ENCODE results near the gene IL17RE. TPM values are rescaled to one million over a fixed set of nuclear protein-coding genes. Genes with fewer than 3 reads are reported as not detected.
A peak's percentile ranks its signal among the peaks of the same experiment; 100 is the strongest.
"Not testable (repeated sequence)": the region's sequence is repeated elsewhere in the genome, so short reads cannot be mapped to it uniquely, and the experiment has no call there.

The IL17RE gene
- total and polyA plus RNA-seq, 5 donors from 2014 or later = 0.31 to 4.3 (median 0.33) TPM; not detected in 1

GRCh38 chr3:9863058-9863772 lies 39.4 kb upstream of the IL17RE start:
- no peak for ATAC-seq (ENCODE audit: low read depth in 2 of 2)
- Histone ChIP-seq H3K36me3 (ENCODE audit: control insufficient read depth, insufficient read depth, low read length) (no peaks in the 10 kb centered on the region), H3K27me3 (ENCODE audit: control insufficient read depth, insufficient read depth, low read length) (no peaks in the 10 kb centered on the region), H3K9me3 (ENCODE audit: control insufficient read depth in 2 of 2, low read length in 2 of 2) (no peaks in the 10 kb centered on the region), H3K27ac (ENCODE audit: insufficient read depth, low read length, poor library complexity, severe bottlenecking) (no peak overlapping the region), H3K4me1 (ENCODE audit: control insufficient read depth, insufficient read depth, low read length, poor library complexity, severe bottlenecking) (peaks cover 8% of the 10 kb centered on the region), H3K4me3 (ENCODE audit: low read depth, low read length) (no peak overlapping the region)
- Mint-ChIP-seq H3K27me3 (peaks cover 18% of the 10 kb centered on the region), H3K36me3 (no peaks in the 10 kb centered on the region), H3K9me3 (no peaks in the 10 kb centered on the region), H3K4me3 (peak overlapping the region in 1 of 4 donors; percentile 24), H3K27ac (no peak overlapping the region), H3K4me1 (peaks cover 0 to 8% (median 0%) of the 10 kb centered on the region in 4 donors)
- no peak for DNase-seq

GRCh38 chr3:9864200-9864927 lies 38.3 kb upstream of the IL17RE start:
- no peak overlapping the region for H3K27ac ChIP-seq (ENCODE audit: insufficient read depth, low read length, poor library complexity, severe bottlenecking)
- Mint-ChIP-seq H3K27me3 (peaks cover 18% of the 10 kb centered on the region), H3K4me3 (no peak overlapping the region), H3K4me1 (peaks cover 0 to 8% (median 0%) of the 10 kb centered on the region in 4 donors), H3K9me3 (no peaks in the 10 kb centered on the region), H3K36me3 (no peaks in the 10 kb centered on the region), H3K27ac (no peak overlapping the region)
- no peaks in the 10 kb centered on the region for H3K27me3 ChIP-seq (ENCODE audit: control insufficient read depth, insufficient read depth, low read length)
- H3K4me1 ChIP-seq (ENCODE audit: control insufficient read depth, insufficient read depth, low read length, poor library complexity, severe bottlenecking) = peaks cover 8% of the 10 kb centered on the region
- H3K4me3 ChIP-seq (ENCODE audit: low read depth, low read length) = no peak overlapping the region
- ATAC-seq (ENCODE audit: low read depth in 2 of 2) = no peak
- no peaks in the 10 kb centered on the region for H3K36me3 ChIP-seq (ENCODE audit: control insufficient read depth, insufficient read depth, low read length)
- no peak for DNase-seq
- no peaks in the 10 kb centered on the region for H3K9me3 ChIP-seq (ENCODE audit: control insufficient read depth in 2 of 2, low read length in 2 of 2)

- not testable (repeated sequence) for H3K9me3 ChIP-seq (ENCODE audit: control insufficient read depth in 2 of 2, low read length in 2 of 2); DNase-seq; H3K4me1 ChIP-seq (ENCODE audit: control insufficient read depth, insufficient read depth, low read length, poor library complexity, severe bottlenecking); H3K27ac ChIP-seq (ENCODE audit: insufficient read depth, low read length, poor library complexity, severe bottlenecking); H3K36me3 Mint-ChIP-seq; H3K4me3 Mint-ChIP-seq; H3K4me1 Mint-ChIP-seq; H3K27me3 ChIP-seq (ENCODE audit: control insufficient read depth, insufficient read depth, low read length); H3K27ac Mint-ChIP-seq; H3K36me3 ChIP-seq (ENCODE audit: control insufficient read depth, insufficient read depth, low read length); ATAC-seq (ENCODE audit: low read depth in 2 of 2); H3K4me3 ChIP-seq (ENCODE audit: low read depth, low read length); H3K9me3 Mint-ChIP-seq
- H3K27me3 Mint-ChIP-seq = peaks cover 18% of the 10 kb centered on the region
These were observed 37.5 kb upstream of the IL17RE start for GRCh38 chr3:9865125-9865637.

GRCh38 chr3:9866639-9867038 lies 36.0 kb upstream of the IL17RE start:
- peaks cover 8% of the 10 kb centered on the region for H3K4me1 ChIP-seq (ENCODE audit: control insufficient read depth, insufficient read depth, low read length, poor library complexity, severe bottlenecking)
- Mint-ChIP-seq H3K27ac (no peak overlapping the region), H3K4me3 (no peak overlapping the region), H3K4me1 (peaks cover 0 to 8% (median 0%) of the 10 kb centered on the region in 4 donors), H3K9me3 (no peaks in the 10 kb centered on the region), H3K36me3 (no peaks in the 10 kb centered on the region), H3K27me3 (peaks cover 13% of the 10 kb centered on the region)
- H3K27me3 ChIP-seq (ENCODE audit: control insufficient read depth, insufficient read depth, low read length) = no peaks in the 10 kb centered on the region
- no peak overlapping the region for H3K4me3 ChIP-seq (ENCODE audit: low read depth, low read length)
- no peaks in the 10 kb centered on the region for H3K36me3 ChIP-seq (ENCODE audit: control insufficient read depth, insufficient read depth, low read length)
- H3K9me3 ChIP-seq (ENCODE audit: control insufficient read depth in 2 of 2, low read length in 2 of 2) = no peaks in the 10 kb centered on the region
- no peak for DNase-seq
- no peak overlapping the region for H3K27ac ChIP-seq (ENCODE audit: insufficient read depth, low read length, poor library complexity, severe bottlenecking)
- no peak for ATAC-seq (ENCODE audit: low read depth in 2 of 2)

- no peak overlapping the region for H3K27ac ChIP-seq (ENCODE audit: insufficient read depth, low read length, poor library complexity, severe bottlenecking)
- ATAC-seq (ENCODE audit: low read depth in 2 of 2) (no peak), DNase-seq (no peak)
- Mint-ChIP-seq H3K4me1 (peaks cover 0 to 5% (median 0%) of the 10 kb centered on the region in 4 donors), H3K27me3 (peaks cover 8% of the 10 kb centered on the region), H3K4me3 (peak overlapping the region in 1 of 4 donors; percentile 51), H3K27ac (no peak overlapping the region), H3K9me3 (no peaks in the 10 kb centered on the region), H3K36me3 (no peaks in the 10 kb centered on the region)
- no peaks in the 10 kb centered on the region for H3K36me3 ChIP-seq (ENCODE audit: control insufficient read depth, insufficient read depth, low read length)
- no peaks in the 10 kb centered on the region for H3K27me3 ChIP-seq (ENCODE audit: control insufficient read depth, insufficient read depth, low read length)
- H3K4me3 ChIP-seq (ENCODE audit: low read depth, low read length) = no peak overlapping the region
- H3K4me1 ChIP-seq (ENCODE audit: control insufficient read depth, insufficient read depth, low read length, poor library complexity, severe bottlenecking) = peaks cover 8% of the 10 kb centered on the region
- H3K9me3 ChIP-seq (ENCODE audit: control insufficient read depth in 2 of 2, low read length in 2 of 2) = no peaks in the 10 kb centered on the region
These were observed 35.5 kb upstream of the IL17RE start for GRCh38 chr3:9867106-9867505.

GRCh38 chr3:9869955-9870354 lies 32.7 kb upstream of the IL17RE start:
- no peak overlapping the region for H3K4me3 ChIP-seq (ENCODE audit: low read depth, low read length)
- Mint-ChIP-seq H3K27me3 (peaks cover 1% of the 10 kb centered on the region), H3K27ac (no peak overlapping the region), H3K4me1 (no peaks in the 10 kb centered on the region), H3K4me3 (no peak overlapping the region), H3K36me3 (no peaks in the 10 kb centered on the region), H3K9me3 (no peaks in the 10 kb centered on the region)
- no peak for DNase-seq
- H3K27ac ChIP-seq (ENCODE audit: insufficient read depth, low read length, poor library complexity, severe bottlenecking) = no peak overlapping the region
- no peaks in the 10 kb centered on the region for H3K36me3 ChIP-seq (ENCODE audit: control insufficient read depth, insufficient read depth, low read length)
- ATAC-seq (ENCODE audit: low read depth in 2 of 2) = no peak
- no peaks in the 10 kb centered on the region for H3K4me1 ChIP-seq (ENCODE audit: control insufficient read depth, insufficient read depth, low read length, poor library complexity, severe bottlenecking)
- H3K9me3 ChIP-seq (ENCODE audit: control insufficient read depth in 2 of 2, low read length in 2 of 2) = no peaks in the 10 kb centered on the region
- no peaks in the 10 kb centered on the region for H3K27me3 ChIP-seq (ENCODE audit: control insufficient read depth, insufficient read depth, low read length)

- DNase-seq (no peak), ATAC-seq (ENCODE audit: low read depth in 2 of 2) (no peak)
- Histone ChIP-seq H3K27me3 (ENCODE audit: control insufficient read depth, insufficient read depth, low read length) (no peaks in the 10 kb centered on the region), H3K36me3 (ENCODE audit: control insufficient read depth, insufficient read depth, low read length) (no peaks in the 10 kb centered on the region), H3K4me1 (ENCODE audit: control insufficient read depth, insufficient read depth, low read length, poor library complexity, severe bottlenecking) (no peaks in the 10 kb centered on the region), H3K27ac (ENCODE audit: insufficient read depth, low read length, poor library complexity, severe bottlenecking) (no peak overlapping the region), H3K9me3 (ENCODE audit: control insufficient read depth in 2 of 2, low read length in 2 of 2) (no peaks in the 10 kb centered on the region), H3K4me3 (ENCODE audit: low read depth, low read length) (no peak overlapping the region)
- no peaks in the 10 kb centered on the region for H3K36me3 Mint-ChIP-seq
- H3K4me1 Mint-ChIP-seq = no peaks in the 10 kb centered on the region
- H3K9me3 Mint-ChIP-seq = no peaks in the 10 kb centered on the region
- H3K4me3 Mint-ChIP-seq = no peak overlapping the region
- no peak overlapping the region for H3K27ac Mint-ChIP-seq
- peaks cover 5% of the 10 kb centered on the region for H3K27me3 Mint-ChIP-seq
These were observed 31.7 kb upstream of the IL17RE start for GRCh38 chr3:9870978-9871377.
